HL-60 (cell line): ENCODE measurements around the gene LIPC.

Experiments used
- CTCF ChIP-seq: IDR thresholded peaks from one replicate; pipeline ENCODE4 v1.5.1; 2011; ENCODE audit warnings: low read length, control low read depth, inconsistent platforms; ENCODE audit not compliant: insufficient read depth
- GABPA ChIP-seq: IDR thresholded peaks from 2 replicates; pipeline ENCODE4 v1.6.1; 2012; ENCODE audit warnings: low read depth
- POLR2AphosphoS5 ChIP-seq: IDR thresholded peaks from 2 replicates; pipeline ENCODE4 v1.6.1; 2012; ENCODE audit warnings: low read depth
- REST ChIP-seq: IDR thresholded peaks from 2 replicates; pipeline ENCODE4 v1.6.1; 2012; ENCODE audit warnings: low read depth; ENCODE audit not compliant: insufficient replicate concordance

GRCh38 chr15:58398643-58399042, 33.1 kb upstream of the LIPC start:
- TF ChIP-seq REST = no peak
- no peak for TF ChIP-seq CTCF
- TF ChIP-seq GABPA = no peak
- TF ChIP-seq POLR2AphosphoS5 = no peak
